ENCODE results near the gene EMILIN2.

Gene EMILIN2

DNA sequence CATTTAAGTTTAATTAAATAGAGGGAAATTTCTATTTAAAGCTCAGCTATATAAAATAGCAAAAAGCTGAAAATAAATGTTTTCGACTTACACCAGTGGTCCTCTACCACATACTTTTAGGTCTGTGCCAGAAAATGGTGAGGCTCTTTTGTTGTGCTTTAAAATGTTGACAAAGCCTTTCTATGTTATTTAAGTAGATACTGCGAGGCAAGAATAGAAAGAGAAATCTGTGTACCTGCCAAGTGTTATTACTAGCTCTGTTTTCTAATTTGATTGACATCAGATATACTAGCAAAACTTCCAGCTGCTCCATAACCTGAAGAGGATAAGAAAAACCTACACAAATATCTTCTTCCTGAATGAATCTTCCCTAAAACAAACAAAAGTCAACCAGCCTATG lies 112.5 kb downstream of the EMILIN2 start:
- DNase-seq: no peak

DNA sequence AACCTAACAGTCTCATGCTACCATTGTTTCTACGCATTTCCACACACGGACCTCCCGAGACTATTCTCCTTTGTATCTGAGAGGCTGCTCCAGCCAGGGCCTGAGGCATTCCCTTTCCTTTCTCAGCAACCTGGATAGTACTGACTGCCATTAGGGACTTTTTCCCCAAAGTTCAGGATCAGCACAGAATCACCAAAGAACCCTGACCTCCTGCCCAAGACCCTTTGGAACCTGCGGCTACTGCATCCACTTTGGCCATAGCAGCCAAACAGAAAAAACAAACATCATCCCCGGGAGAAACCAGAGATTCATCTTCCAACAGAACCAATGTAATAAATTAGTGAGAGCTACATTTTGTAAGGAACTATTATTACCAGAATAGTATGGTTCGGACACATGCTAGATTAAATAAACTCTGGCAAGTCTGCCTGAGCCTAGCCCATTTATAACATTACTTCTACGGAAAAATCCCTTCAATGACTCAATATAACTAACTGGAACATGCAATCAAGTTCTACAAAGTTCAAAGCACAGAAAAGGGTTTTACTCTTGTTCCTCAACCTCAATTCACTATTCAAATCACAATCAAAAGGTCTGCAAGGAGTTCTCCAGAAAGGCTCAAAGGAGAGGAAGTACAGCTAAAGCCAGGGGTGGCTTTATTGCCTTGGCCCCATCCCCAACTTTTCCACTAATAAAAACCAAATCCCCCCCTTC lies 114.3 kb downstream of the EMILIN2 start:
- no peak for DNase-seq

DNA sequence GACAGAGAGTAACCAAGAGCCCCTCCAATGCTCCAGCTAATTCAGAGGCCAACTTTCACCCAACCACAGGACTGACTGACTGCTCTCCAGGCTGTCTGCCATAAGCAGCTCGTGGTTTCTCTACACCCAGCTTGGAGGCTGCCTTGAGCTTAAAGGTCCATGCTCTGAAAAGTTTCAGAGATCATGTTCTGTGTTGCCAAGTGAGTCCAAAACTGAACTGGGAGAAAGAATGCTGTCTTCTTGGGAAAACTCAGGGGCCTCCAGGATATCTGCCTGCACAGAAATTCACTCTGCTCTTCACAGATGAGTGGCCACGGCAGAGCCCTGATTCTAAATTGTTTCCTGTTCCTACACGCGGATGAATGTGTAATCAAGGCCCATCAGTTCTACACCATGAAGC lies 115.0 kb downstream of the EMILIN2 start:
- DNase-seq: no peak

DNA sequence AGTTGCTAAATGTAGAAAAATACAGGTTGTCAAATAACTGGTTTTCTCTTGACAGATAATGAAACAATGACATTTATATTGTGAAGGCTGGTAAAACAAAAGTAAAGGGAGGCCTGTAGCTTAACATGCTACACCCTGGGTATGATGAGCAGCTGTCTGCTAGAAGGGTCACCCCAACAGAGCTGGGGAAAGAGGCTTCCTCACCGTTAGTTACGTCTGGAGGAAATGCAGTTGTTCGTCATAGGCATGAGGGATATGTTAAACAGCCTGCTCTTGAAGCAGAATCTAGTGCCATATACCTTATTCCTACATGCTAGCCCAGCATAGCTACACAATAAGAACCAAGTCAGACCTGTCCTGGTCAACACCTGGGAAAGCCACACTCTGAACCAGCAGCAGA lies 116.2 kb downstream of the EMILIN2 start:
- peak; percentile 72 to 73 for DNase-seq

DNA sequence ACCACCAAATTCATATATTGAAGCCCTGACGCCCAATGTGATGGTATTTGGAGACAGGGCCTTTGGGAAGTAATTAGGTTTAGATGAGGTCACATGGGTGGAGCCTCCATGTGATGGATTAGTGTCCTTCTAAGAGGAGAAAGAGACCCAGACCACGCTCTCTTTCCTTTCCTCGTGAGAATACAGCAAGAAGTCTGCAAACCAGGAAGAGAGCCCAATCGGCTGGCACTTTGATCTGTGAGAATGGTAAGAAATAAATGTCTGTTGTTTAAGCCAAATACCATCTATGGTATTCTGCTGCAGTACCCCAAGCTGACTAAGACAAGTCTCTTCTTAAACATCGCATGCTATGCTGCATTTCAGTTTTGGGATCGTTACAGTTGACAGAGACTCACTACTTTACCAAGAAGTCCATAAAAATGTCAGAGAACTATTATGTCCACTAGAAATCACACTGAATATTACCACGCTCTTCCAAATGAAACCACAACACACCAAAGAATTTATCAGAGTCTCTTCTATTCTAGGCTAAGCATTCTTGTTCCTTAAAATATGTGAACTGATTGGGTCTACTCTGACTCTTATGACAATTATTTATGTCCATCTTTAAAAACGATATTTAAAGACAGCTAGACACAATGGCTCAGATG lies 117.7 kb downstream of the EMILIN2 start:
- DNase-seq: no peak
